DND-41 (cell line): ENCODE data around the gene MFAP3L.
"Not testable (repeated sequence)": the region's sequence is repeated elsewhere in the genome, so short reads cannot be mapped to it uniquely, and the experiment has no call there.

ENCODE experiments used
- ATAC-seq: fragments of 200-7000 bp; cut with Tn5 transposase; 3 replicates; pipeline ENCODE4 v1.9.1; 2021; ENCODE audit warnings: low read depth; ENCODE audit not compliant: insufficient read depth
- DNase-seq: peaks from one replicate; pipeline ENCODE4 v3.0.0-alpha.2; 2020
- H2AFZ ChIP-seq: 2 replicates; pipeline ENCODE4 v1.6.0; 2012; ENCODE audit warnings: low read depth, low read length
- H3K27ac ChIP-seq: 2 replicates; pipeline ENCODE4 v1.5.1; 2012; ENCODE audit warnings: low read length, inconsistent platforms
- H3K27me3 ChIP-seq: fragments of 200-600 bp; sonication (generic); 2 replicates; pipeline ENCODE4 v1.6.0; 2012; ENCODE audit warnings: low read length, mild to moderate bottlenecking, inconsistent platforms; ENCODE audit not compliant: insufficient read depth, poor library complexity
- H3K36me3 ChIP-seq: 2 replicates; pipeline ENCODE4 v1.5.1; 2012; ENCODE audit warnings: low read length, inconsistent platforms; ENCODE audit not compliant: insufficient read depth
- H3K4me1 ChIP-seq: 2 replicates; pipeline ENCODE4 v1.5.1; 2012; ENCODE audit warnings: mild to moderate bottlenecking, low read length; ENCODE audit not compliant: insufficient read depth
- H3K4me2 ChIP-seq: 2 replicates; pipeline ENCODE4 v1.6.0; 2012; ENCODE audit warnings: mild to moderate bottlenecking, moderate library complexity, low read length, inconsistent platforms; ENCODE audit not compliant: insufficient read depth
- H3K4me3 ChIP-seq, 2 experiments: fragments of 200-600 bp in 1 of 2; shearing (Covaris generic) in 1 of 2; 2 replicates each; pipeline ENCODE4 v1.5.1; 2012 to 2016; ENCODE audit warnings: inconsistent platforms in 2 of 2, low read length in 2 of 2, mild to moderate bottlenecking in 2 of 2, low read depth in 1 of 2, moderate library complexity in 1 of 2
- H3K79me2 ChIP-seq: 2 replicates; pipeline ENCODE4 v1.6.0; 2012; ENCODE audit warnings: low read length, inconsistent platforms; ENCODE audit not compliant: insufficient read depth
- H3K9ac ChIP-seq: 2 replicates; pipeline ENCODE4 v1.6.0; 2012; ENCODE audit warnings: low read depth, mild to moderate bottlenecking, inconsistent platforms, low read length, moderate library complexity
- H3K9me3 ChIP-seq: 2 replicates; pipeline ENCODE4 v1.5.1; 2012; ENCODE audit warnings: low read length, moderate library complexity, mild to moderate bottlenecking, inconsistent platforms; ENCODE audit not compliant: insufficient read depth, severe bottlenecking
- H4K20me1 ChIP-seq: 2 replicates; pipeline ENCODE4 v1.6.0; 2012; ENCODE audit warnings: low read length; ENCODE audit not compliant: insufficient read depth
- EZH2 ChIP-seq: IDR thresholded peaks from 3 replicates; pipeline ENCODE4 v1.6.1; 2012; ENCODE audit warnings: borderline replicate concordance, low read depth, mild to moderate bottlenecking, moderate library complexity, low read length, inconsistent platforms; ENCODE audit not compliant: severe bottlenecking
- TF ChIP-seq, protein P1 (sequence below): IDR thresholded peaks from 2 replicates; pipeline ENCODE4 v1.5.1; 2012; ENCODE audit warnings: borderline replicate concordance, low read length, moderate library complexity, mild to moderate bottlenecking; ENCODE audit not compliant: poor library complexity, severe bottlenecking; ENCODE audit errors: extremely low read depth

MFAP3L gene

DNA sequence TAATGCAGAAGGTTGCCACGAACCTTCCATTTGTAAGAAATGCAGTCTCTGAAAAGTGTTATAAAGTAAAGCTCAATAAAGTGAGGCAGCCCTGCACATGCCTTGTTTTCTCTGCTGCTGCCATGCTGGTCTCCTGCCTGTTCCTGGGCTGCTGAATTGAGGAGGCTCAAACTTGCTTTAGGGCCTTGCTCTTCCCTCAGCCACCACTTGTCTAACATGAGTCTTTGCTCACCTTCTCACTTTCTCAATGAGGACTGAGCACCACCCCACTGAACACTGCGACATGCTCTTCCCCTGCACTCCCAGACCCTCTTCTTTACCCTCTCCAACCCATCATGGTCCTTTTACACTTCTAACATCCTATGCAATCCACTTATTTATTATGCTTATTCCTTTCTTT is 25.2 kb upstream of the MFAP3L start:
- Histone ChIP-seq H3K9ac (no peak overlapping the region), H3K4me3 (no peak overlapping the region), H2AFZ (no peak overlapping the region), H3K79me2 (no peaks in the 10 kb centered on the region), H3K27me3 (no peaks in the 10 kb centered on the region), H3K27ac (no peak overlapping the region), H4K20me1 (no peaks in the 10 kb centered on the region), H3K4me1 (no peaks in the 10 kb centered on the region), H3K36me3 (no peaks in the 10 kb centered on the region), H3K4me2 (no peak overlapping the region), H3K9me3 (no peaks in the 10 kb centered on the region)
- TF ChIP-seq, protein P1, sequence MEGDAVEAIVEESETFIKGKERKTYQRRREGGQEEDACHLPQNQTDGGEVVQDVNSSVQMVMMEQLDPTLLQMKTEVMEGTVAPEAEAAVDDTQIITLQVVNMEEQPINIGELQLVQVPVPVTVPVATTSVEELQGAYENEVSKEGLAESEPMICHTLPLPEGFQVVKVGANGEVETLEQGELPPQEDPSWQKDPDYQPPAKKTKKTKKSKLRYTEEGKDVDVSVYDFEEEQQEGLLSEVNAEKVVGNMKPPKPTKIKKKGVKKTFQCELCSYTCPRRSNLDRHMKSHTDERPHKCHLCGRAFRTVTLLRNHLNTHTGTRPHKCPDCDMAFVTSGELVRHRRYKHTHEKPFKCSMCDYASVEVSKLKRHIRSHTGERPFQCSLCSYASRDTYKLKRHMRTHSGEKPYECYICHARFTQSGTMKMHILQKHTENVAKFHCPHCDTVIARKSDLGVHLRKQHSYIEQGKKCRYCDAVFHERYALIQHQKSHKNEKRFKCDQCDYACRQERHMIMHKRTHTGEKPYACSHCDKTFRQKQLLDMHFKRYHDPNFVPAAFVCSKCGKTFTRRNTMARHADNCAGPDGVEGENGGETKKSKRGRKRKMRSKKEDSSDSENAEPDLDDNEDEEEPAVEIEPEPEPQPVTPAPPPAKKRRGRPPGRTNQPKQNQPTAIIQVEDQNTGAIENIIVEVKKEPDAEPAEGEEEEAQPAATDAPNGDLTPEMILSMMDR, result no peak
- TF ChIP-seq EZH2, result no peak
- DNase-seq, result no peak
- ATAC-seq, result no peak

DNA sequence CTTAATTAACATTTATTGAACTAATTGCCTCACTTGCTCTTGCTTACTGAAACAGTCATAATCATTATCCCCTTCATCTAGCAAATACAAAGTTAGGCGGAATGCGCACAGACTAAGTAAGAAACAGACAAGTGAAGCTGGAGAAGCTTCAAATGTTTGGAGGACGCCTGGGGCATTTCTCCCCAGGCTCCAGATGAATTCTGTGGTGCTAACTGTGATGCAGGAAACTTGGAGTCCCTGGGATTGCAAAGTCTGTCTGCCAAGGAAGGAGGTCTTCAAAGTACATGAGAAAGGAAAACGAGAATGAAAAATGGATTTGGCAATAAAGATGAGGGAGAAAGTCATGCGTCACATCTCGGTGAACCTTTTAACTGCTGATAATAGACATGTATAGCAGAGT is 23.6 kb upstream of the MFAP3L start:
- H3K79me2 ChIP-seq, result no peaks in the 10 kb centered on the region
- TF ChIP-seq EZH2, result no peak
- TF ChIP-seq, protein P1, result no peak
- no peaks in the 10 kb centered on the region for H3K9me3 ChIP-seq
- DNase-seq (no peak), ATAC-seq (no peak)
- H3K4me1 ChIP-seq, result no peaks in the 10 kb centered on the region
- H3K4me3 ChIP-seq, result no peak overlapping the region
- H2AFZ ChIP-seq, result no peak overlapping the region
- no peaks in the 10 kb centered on the region for H4K20me1 ChIP-seq
- H3K4me2 ChIP-seq, result no peak overlapping the region
- H3K27ac ChIP-seq, result no peak overlapping the region
- H3K27me3 ChIP-seq, result no peaks in the 10 kb centered on the region
- no peaks in the 10 kb centered on the region for H3K36me3 ChIP-seq
- H3K9ac ChIP-seq, result no peak overlapping the region

DNA sequence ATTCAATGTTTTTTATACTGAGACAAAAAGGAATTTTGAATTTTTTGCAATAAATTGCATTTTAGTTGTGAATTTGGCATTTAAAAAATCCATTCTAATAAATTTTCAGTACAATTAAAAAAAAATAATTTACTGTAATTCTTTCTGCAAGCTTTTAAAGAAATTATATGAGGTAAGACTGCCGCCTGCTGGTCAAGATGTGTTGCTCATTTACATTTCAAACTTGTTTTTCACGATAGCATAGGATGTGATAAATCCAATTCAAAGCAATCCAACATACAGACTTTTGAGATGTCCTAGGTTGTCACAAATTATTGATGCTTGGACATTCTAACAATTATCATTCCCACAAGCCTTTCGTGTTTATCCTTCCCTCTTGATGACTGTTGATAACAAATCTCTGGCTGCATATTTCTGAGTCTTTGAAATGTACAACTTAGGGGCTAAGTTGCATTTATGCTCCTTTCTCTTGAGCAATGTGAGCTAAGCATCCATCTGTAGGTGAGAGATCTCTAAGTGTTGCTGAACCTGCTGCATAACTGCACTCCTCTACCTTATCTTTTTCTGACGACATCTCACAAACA is 21.7 kb upstream of the MFAP3L start:
- no peaks in the 10 kb centered on the region for H3K9me3 ChIP-seq
- no peak overlapping the region for H3K4me2 ChIP-seq
- ATAC-seq, result no peak; the same call in 2 of the 3 replicates
- H3K4me3 ChIP-seq, result no peak overlapping the region
- H3K9ac ChIP-seq, result no peak overlapping the region
- H3K4me1 ChIP-seq, result no peaks in the 10 kb centered on the region
- H4K20me1 ChIP-seq, result no peaks in the 10 kb centered on the region
- no peaks in the 10 kb centered on the region for H3K36me3 ChIP-seq
- H2AFZ ChIP-seq, result no peak overlapping the region
- DNase-seq, result peak; percentile 45
- H3K27me3 ChIP-seq, result no peaks in the 10 kb centered on the region
- no peak overlapping the region for H3K27ac ChIP-seq
- no peaks in the 10 kb centered on the region for H3K79me2 ChIP-seq
- TF ChIP-seq, protein P1, result peak; percentile 76
- TF ChIP-seq EZH2, result no peak

DNA sequence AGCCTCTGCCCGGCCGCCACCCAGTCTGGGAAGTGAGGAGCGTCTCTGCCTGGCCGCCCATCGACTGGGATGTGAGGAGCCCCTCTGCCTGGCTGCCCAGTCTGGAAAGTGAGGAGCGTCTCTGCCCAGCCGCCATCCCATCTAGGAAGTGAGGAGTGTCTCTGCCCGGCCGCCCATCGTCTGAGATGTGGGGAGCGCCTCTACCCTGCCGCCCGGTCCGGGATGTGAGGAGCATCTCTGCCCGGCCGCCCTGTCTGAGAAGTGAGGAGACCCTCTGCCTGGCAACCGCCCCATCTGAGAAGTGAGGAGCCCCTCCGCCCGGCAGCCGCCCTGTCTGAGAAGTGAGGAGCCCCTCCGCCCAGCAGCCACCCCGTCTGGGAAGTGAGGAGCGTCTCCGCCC is 20.0 kb upstream of the MFAP3L start:
- H3K4me3 ChIP-seq, DNase-seq, H3K27me3 ChIP-seq, H3K36me3 ChIP-seq, H2AFZ ChIP-seq, H3K4me1 ChIP-seq, H4K20me1 ChIP-seq, ATAC-seq, H3K79me2 ChIP-seq, H3K4me2 ChIP-seq, H3K9ac ChIP-seq, H3K27ac ChIP-seq, H3K9me3 ChIP-seq: not testable (repeated sequence)
